ENCODE measurements around the gene TMEM30B. TPM values are rescaled to one million over a fixed set of nuclear protein-coding genes. Genes with fewer than 3 reads are reported as not detected.

TMEM30B gene
- total and polyA plus RNA-seq, 12 donors: 1.3 to 6.0 (median 3.4) TPM

DNA sequence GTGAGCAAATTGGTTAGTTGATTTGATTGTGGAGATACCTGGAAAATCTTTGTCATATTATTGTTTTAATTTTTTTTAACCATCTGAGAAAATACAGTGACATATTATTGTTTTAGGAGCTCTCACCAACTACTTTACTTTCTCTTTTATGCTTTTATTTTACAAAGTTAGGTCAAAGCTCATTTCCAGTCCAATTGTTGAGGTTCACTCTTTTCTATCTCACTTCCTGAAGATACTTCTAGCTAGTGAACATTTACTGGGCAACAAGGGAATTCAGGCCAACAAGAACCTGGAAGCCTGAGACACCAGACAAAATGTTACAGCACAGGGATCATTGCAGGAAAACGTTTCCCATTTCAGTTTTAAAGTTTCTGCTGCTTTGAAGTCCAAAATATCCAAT, 3.9 kb downstream of the TMEM30B start:
- H3K4me3 ChIP-seq: no peak overlapping the region
- intact Hi-C loops (cut with DNase I): no loop called here
- 48 to 61% (median 54%) methylated on average over 1 of the region's 1 CpG for WGBS, 4 donors
- no peaks in the 10 kb centered on the region for H3K36me3 ChIP-seq (replicated peaks in 1 of 2)
- DNase-seq: no peak
- no peak overlapping the region for H3K27ac ChIP-seq
- TF ChIP-seq, protein P1, sequence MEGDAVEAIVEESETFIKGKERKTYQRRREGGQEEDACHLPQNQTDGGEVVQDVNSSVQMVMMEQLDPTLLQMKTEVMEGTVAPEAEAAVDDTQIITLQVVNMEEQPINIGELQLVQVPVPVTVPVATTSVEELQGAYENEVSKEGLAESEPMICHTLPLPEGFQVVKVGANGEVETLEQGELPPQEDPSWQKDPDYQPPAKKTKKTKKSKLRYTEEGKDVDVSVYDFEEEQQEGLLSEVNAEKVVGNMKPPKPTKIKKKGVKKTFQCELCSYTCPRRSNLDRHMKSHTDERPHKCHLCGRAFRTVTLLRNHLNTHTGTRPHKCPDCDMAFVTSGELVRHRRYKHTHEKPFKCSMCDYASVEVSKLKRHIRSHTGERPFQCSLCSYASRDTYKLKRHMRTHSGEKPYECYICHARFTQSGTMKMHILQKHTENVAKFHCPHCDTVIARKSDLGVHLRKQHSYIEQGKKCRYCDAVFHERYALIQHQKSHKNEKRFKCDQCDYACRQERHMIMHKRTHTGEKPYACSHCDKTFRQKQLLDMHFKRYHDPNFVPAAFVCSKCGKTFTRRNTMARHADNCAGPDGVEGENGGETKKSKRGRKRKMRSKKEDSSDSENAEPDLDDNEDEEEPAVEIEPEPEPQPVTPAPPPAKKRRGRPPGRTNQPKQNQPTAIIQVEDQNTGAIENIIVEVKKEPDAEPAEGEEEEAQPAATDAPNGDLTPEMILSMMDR (IDR thresholded peaks at IDR 0.05): no peak
- no peak for TF ChIP-seq POLR2A (IDR thresholded peaks at IDR 0.05)
- H3K4me1 ChIP-seq (replicated peaks in 1 of 2): peaks cover 5 to 16% of the 10 kb centered on the region in 2 donors
- H3K9me3 ChIP-seq (replicated peaks in 1 of 3): no peaks in the 10 kb centered on the region
- peaks cover 7% of the 10 kb centered on the region for H3K27me3 ChIP-seq

DNA sequence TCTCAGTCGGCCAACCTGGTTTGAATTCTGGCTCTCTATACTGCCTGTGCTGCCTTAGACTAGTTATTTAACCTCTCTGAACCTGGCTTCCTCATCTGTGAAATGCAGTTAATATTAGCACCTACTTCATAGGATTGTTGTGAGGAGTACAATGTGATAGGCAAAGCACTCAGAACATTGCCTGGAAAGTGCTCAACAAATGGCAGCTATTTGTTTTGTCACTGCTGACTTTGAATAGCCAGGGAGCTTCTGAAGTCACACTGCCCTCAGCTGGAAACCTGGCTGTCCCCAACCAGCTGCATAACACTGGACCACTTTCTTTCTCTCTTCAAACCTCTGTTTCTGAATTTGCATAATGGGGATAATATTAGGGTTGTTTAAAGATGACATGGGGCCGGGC, 9.6 kb downstream of the TMEM30B start:
- intact Hi-C loops (cut with DNase I): no loop called here

DNA sequence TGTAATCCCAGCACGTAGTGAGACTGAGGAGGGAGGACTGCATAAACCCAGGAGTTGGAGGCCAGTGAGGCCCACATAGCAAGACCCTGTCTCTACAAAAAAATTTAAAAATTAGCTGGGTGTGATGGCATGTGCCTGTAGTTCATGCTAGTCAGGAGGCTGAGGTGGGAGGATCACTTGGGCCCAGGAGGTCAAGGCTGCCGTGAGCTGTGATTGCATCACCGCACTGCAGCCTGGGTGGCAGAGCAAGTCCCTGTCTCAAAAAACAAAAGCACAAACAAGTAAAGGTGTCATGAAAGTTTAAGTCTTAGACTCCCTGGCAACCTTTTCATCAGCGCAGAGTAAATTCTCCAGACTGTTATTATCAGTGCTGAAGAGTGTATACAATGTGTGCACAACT, 10.4 kb downstream of the TMEM30B start:
- H3K27me3 ChIP-seq: peaks cover 12% of the 10 kb centered on the region
- no peak overlapping the region for H3K4me3 ChIP-seq
- H3K4me1 ChIP-seq (replicated peaks in 1 of 2): no peaks in the 10 kb centered on the region
- WGBS, 4 donors: 51 to 77% (median 61%) methylated on average over 4 of the region's 4 CpGs
- intact Hi-C loops (cut with DNase I): no loop called here
- H3K36me3 ChIP-seq (replicated peaks in 1 of 2): no peaks in the 10 kb centered on the region
- DNase-seq: no peak
- H3K27ac ChIP-seq: no peak overlapping the region
- TF ChIP-seq POLR2A (IDR thresholded peaks at IDR 0.05): no peak
- TF ChIP-seq, protein P1 (IDR thresholded peaks at IDR 0.05): no peak
- no peaks in the 10 kb centered on the region for H3K9me3 ChIP-seq (replicated peaks in 1 of 3)

More for the DNA sequence above, 9.6 kb downstream of the TMEM30B start:
- no peak for TF ChIP-seq POLR2A (IDR thresholded peaks at IDR 0.05)
- TF ChIP-seq, protein P1 (IDR thresholded peaks at IDR 0.05): no peak
- Histone ChIP-seq H3K27ac (no peak overlapping the region), H3K36me3 (replicated peaks in 1 of 2) (no peaks in the 10 kb centered on the region), H3K4me1 (replicated peaks in 1 of 2) (no peaks in the 10 kb centered on the region), H3K9me3 (replicated peaks in 1 of 3) (no peaks in the 10 kb centered on the region), H3K27me3 (peaks cover 10% of the 10 kb centered on the region), H3K4me3 (no peak overlapping the region)
- DNase-seq: no peak
- WGBS, 4 donors: 93 to 96% (median 95%) methylated on average over 2 of the region's 2 CpGs

DNA sequence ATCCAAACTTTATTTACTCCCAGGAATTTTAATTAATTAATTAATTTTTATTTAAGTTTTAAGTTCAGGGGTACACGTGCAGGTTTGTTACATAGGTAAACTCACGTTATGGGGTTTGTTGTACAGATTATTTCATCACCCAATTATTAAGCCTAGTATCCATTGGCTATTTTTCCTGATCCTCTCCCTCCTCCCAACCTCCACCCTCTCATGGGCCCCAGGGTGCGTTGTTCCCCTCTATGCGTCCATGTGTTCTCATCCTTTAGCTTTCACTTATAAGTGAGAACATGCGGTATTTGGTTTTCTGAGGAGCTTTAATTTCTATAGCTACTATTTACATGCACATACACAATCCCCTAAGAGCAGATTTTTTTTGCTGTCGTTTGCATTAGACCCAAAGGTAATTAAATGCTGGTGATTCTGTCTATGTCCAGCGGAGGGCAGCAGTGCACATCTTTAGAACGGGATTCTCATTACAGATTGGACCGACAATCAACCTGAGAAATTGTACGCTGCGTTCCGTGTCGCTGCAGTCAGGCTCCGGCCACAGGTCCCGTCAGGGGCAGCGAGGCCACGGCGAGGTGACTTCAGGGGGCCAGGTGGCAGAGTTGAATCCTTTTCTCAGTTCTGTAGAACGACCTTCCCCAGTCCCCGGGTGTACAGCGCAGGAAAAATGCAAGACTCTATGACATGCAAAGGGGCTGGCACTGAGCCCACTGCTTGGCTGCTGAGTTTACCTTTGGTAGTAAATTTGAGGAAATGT, 11.6 kb downstream of the TMEM30B start:
- intact Hi-C loops (cut with DNase I): no loop called here
- TF ChIP-seq POLR2A (IDR thresholded peaks at IDR 0.05): no peak
- TF ChIP-seq, protein P1 (IDR thresholded peaks at IDR 0.05): peak; percentile 70 to 81 (median 75)
- H3K27ac ChIP-seq: no peak overlapping the region

More for the DNA sequence above, 11.6 kb downstream of the TMEM30B start:
- 5 to 7% (median 6%) methylated on average over 14 to 21 of the region's 21 CpGs for WGBS, 4 donors
- H3K4me3 ChIP-seq: peak overlapping the region in 2 of 4 donors; percentile 25 to 47
- H3K9me3 ChIP-seq (replicated peaks in 1 of 3): no peaks in the 10 kb centered on the region
- peaks cover 12% of the 10 kb centered on the region for H3K27me3 ChIP-seq
- H3K36me3 ChIP-seq (replicated peaks in 1 of 2): no peaks in the 10 kb centered on the region
- no peaks in the 10 kb centered on the region for H3K4me1 ChIP-seq (replicated peaks in 1 of 2)
- DNase-seq: peak; percentile 70 to 94 (median 83)

Data from adrenal gland (tissue), 12 donors.